Trophoblast cell (in vitro differentiated cells and primary cell): ENCODE results near the gene LANCL2.

Source experiments
- DNase-seq, 2 donors: peaks; one replicate each; pipeline ENCODE4 v3.0.0-alpha.2; 2016
- H2AFZ ChIP-seq: 2 replicates; pipeline ENCODE4 v1.6.1; 2013; ENCODE audit warnings: low read length, moderate library complexity, mild to moderate bottlenecking; ENCODE audit not compliant: insufficient read depth, poor library complexity
- H2AK5ac ChIP-seq: 2 replicates; pipeline ENCODE4 v1.6.1; 2013; ENCODE audit warnings: mild to moderate bottlenecking, low read length
- H2BK120ac ChIP-seq: 2 replicates; pipeline ENCODE4 v1.6.1; 2013; ENCODE audit warnings: low read length, mild to moderate bottlenecking, moderate library complexity; ENCODE audit not compliant: insufficient read depth, poor library complexity
- H2BK12ac ChIP-seq: 2 replicates; pipeline ENCODE4 v1.6.1; 2013; ENCODE audit warnings: mild to moderate bottlenecking, low read length, moderate library complexity
- H2BK5ac ChIP-seq: 2 replicates; pipeline ENCODE4 v1.6.1; 2013; ENCODE audit warnings: low read length, low read depth, moderate library complexity, mild to moderate bottlenecking; ENCODE audit not compliant: poor library complexity
- H3K14ac ChIP-seq: 2 replicates; pipeline ENCODE4 v1.6.1; 2013; ENCODE audit warnings: mild to moderate bottlenecking, low read length
- H3K18ac ChIP-seq: 2 replicates; pipeline ENCODE4 v1.6.1; 2013; ENCODE audit warnings: mild to moderate bottlenecking, low read length
- H3K23ac ChIP-seq: 2 replicates; pipeline ENCODE4 v1.6.1; 2013; ENCODE audit warnings: low read length
- H3K27ac ChIP-seq: 2 replicates; pipeline ENCODE4 v1.5.1; 2013; ENCODE audit warnings: low read depth, mild to moderate bottlenecking, inconsistent platforms, low read length, moderate library complexity
- H3K27me3 ChIP-seq: 2 replicates; pipeline ENCODE4 v1.6.1; 2013; ENCODE audit warnings: inconsistent platforms, mild to moderate bottlenecking, low read length, moderate library complexity; ENCODE audit not compliant: insufficient read depth
- H3K36me3 ChIP-seq, 2 experiments: 1 replicate in 1 of 2; 2 replicates in 1 of 2; pipeline ENCODE4 v1.6.1; 2013; ENCODE audit warnings: low read length in 2 of 2, mild to moderate bottlenecking in 2 of 2, moderate library complexity in 1 of 2; ENCODE audit not compliant: insufficient read depth in 2 of 2, control insufficient read depth in 1 of 2
- H3K4ac ChIP-seq: 2 replicates; pipeline ENCODE4 v1.6.1; 2013; ENCODE audit warnings: low read depth, mild to moderate bottlenecking, low read length, moderate library complexity
- H3K4me1 ChIP-seq, 2 experiments: 1 replicate in 1 of 2; 2 replicates in 1 of 2; pipeline ENCODE4 v1.6.1; 2013; ENCODE audit warnings: low read length in 2 of 2, mild to moderate bottlenecking in 2 of 2, moderate library complexity in 1 of 2; ENCODE audit not compliant: insufficient read depth in 2 of 2, control insufficient read depth in 1 of 2
- H3K4me2 ChIP-seq: 2 replicates; pipeline ENCODE4 v1.6.1; 2013; ENCODE audit warnings: inconsistent platforms, mild to moderate bottlenecking, low read length, moderate library complexity
- H3K4me3 ChIP-seq: 2 replicates; pipeline ENCODE4 v1.5.1; 2013; ENCODE audit warnings: mild to moderate bottlenecking, low read depth, low read length, inconsistent platforms
- H3K79me1 ChIP-seq: one replicate; pipeline ENCODE4 v1.6.1; 2013; ENCODE audit warnings: low read length
- H3K79me2 ChIP-seq: 2 replicates; pipeline ENCODE4 v1.6.1; 2013; ENCODE audit warnings: low read length, mild to moderate bottlenecking; ENCODE audit not compliant: control insufficient read depth, insufficient read depth, poor library complexity
- H3K9ac ChIP-seq: 2 replicates; pipeline ENCODE4 v1.6.1; 2013; ENCODE audit warnings: mild to moderate bottlenecking, low read length
- H3K9me3 ChIP-seq: 2 replicates; pipeline ENCODE4 v1.6.1; 2013; ENCODE audit warnings: low read depth, mild to moderate bottlenecking, control low read depth, inconsistent platforms, low read length; ENCODE audit not compliant: insufficient read depth
- H4K12ac ChIP-seq: 2 replicates; pipeline ENCODE4 v1.6.1; 2013; ENCODE audit warnings: low read depth, mild to moderate bottlenecking, low read length, moderate library complexity
- H4K8ac ChIP-seq: 2 replicates; pipeline ENCODE4 v1.6.1; 2013; ENCODE audit warnings: low read depth, mild to moderate bottlenecking, low read length, moderate library complexity
- H4K91ac ChIP-seq: one replicate; pipeline ENCODE4 v1.6.1; 2013; ENCODE audit warnings: low read depth, mild to moderate bottlenecking, low read length, moderate library complexity
- WGBS: extraction: QIAGEN DNeasy Blood & Tissue Kit; methylation state at CpG from one replicate; pipeline ENCODE4 v1.1.7; 2013; ENCODE audit warnings: missing lambda C conversion rate; ENCODE audit not compliant: insufficient read length, insufficient coverage; ENCODE audit errors: extremely low coverage; 5-methylcytosine and 5-hydroxymethylcytosine counted together

Gene LANCL2

DNA sequence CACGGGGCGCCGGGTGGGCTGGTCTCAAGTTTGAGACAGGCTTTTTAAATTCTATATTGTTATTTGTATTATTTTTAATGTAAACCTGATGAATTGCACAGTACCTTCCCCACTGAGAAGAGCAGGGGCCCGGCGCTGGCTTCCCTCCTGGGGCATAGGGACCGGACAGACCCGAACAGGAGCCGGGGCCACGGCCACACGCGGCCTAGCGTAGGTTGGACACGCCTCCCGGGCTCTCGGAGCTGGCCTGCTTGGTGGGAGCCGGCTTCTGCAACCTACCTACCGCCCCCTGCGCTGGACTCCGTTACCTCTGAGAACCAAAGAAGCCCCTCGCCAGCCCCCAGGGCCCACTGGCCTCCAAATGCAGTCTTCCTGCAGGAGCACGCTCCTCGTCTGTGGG lies 19.8 kb upstream of the LANCL2 start:
- H4K91ac ChIP-seq: no peak overlapping the region
- H3K4me2 ChIP-seq: no peak overlapping the region
- H3K9me3 ChIP-seq: peaks cover 11% of the 10 kb centered on the region
- no peak for DNase-seq
- no peak overlapping the region for H2BK12ac ChIP-seq
- H2BK5ac ChIP-seq: no peak overlapping the region
- no peak overlapping the region for H3K18ac ChIP-seq
- H3K79me2 ChIP-seq: no peaks in the 10 kb centered on the region
- peaks cover 0 to 2% of the 10 kb centered on the region in 2 experiments for H3K4me1 ChIP-seq
- no peak overlapping the region for H2BK120ac ChIP-seq
- no peak overlapping the region for H3K27ac ChIP-seq
- no peak overlapping the region for H4K8ac ChIP-seq
- no peak overlapping the region for H4K12ac ChIP-seq
- no CpG with 5 or more reads among the region's 22 CpGs for WGBS
- no peaks in the 10 kb centered on the region for H3K27me3 ChIP-seq
- no peak overlapping the region for H3K9ac ChIP-seq
- H2AFZ ChIP-seq: no peak overlapping the region
- no peak overlapping the region for H3K4ac ChIP-seq
- H3K36me3 ChIP-seq: no peaks in the 10 kb centered on the region
- H3K14ac ChIP-seq: no peak overlapping the region
- no peaks in the 10 kb centered on the region for H3K79me1 ChIP-seq
- no peak overlapping the region for H2AK5ac ChIP-seq
- no peak overlapping the region for H3K4me3 ChIP-seq
- no peak overlapping the region for H3K23ac ChIP-seq

DNA sequence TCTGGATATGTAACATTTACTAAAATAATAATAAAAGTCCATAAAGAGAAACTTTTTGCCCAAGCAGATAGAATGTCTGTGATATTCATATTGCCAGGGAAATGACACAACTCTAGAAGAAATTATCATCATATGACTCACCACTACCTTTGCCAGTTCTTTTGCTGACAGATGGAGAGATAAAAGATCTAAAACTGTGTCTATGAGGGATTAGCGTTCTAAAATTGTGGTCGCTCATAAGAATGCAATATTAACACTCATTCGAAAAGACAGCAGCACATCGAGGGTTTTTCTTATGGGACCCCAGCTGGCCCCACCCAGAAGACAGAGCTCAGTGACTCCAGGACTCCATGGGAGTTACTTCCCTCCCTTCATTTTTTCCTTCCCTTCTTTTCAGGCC lies 16.6 kb upstream of the LANCL2 start:
- H2BK120ac ChIP-seq: no peak overlapping the region
- H3K79me2 ChIP-seq: no peaks in the 10 kb centered on the region
- H3K9me3 ChIP-seq: peaks cover 11% of the 10 kb centered on the region
- H3K79me1 ChIP-seq: no peaks in the 10 kb centered on the region
- no peak overlapping the region for H4K12ac ChIP-seq
- H2BK12ac ChIP-seq: no peak overlapping the region
- no peak overlapping the region for H3K27ac ChIP-seq
- no peak overlapping the region for H4K8ac ChIP-seq
- no peak overlapping the region for H2AFZ ChIP-seq
- H3K18ac ChIP-seq: no peak overlapping the region
- H3K36me3 ChIP-seq: no peaks in the 10 kb centered on the region
- no peak overlapping the region for H2AK5ac ChIP-seq
- no peaks in the 10 kb centered on the region for H3K27me3 ChIP-seq
- H3K23ac ChIP-seq: no peak overlapping the region
- H4K91ac ChIP-seq: no peak overlapping the region
- H3K4me3 ChIP-seq: no peak overlapping the region
- H2BK5ac ChIP-seq: no peak overlapping the region
- peaks cover 0 to 2% of the 10 kb centered on the region in 2 experiments for H3K4me1 ChIP-seq
- DNase-seq: peak in 1 of 2 donors; percentile 74
- H3K4me2 ChIP-seq: no peak overlapping the region
- no peak overlapping the region for H3K9ac ChIP-seq
- no peak overlapping the region for H3K4ac ChIP-seq
- no peak overlapping the region for H3K14ac ChIP-seq
- WGBS: no CpG with 5 or more reads among the region's 4 CpGs

GRCh38 chr7:55349121-55349520 lies 16.0 kb upstream of the LANCL2 start:
- H3K4me3 ChIP-seq: no peak overlapping the region
- H2BK5ac ChIP-seq: no peak overlapping the region
- no peak overlapping the region for H2AFZ ChIP-seq
- no peak overlapping the region for H2BK120ac ChIP-seq
- H3K27me3 ChIP-seq: no peaks in the 10 kb centered on the region
- no peak overlapping the region for H4K8ac ChIP-seq
- no peaks in the 10 kb centered on the region for H3K79me1 ChIP-seq
- peaks cover 0 to 2% of the 10 kb centered on the region in 2 experiments for H3K4me1 ChIP-seq
- H2AK5ac ChIP-seq: no peak overlapping the region
- H2BK12ac ChIP-seq: no peak overlapping the region
- no CpG with 5 or more reads among the region's 2 CpGs for WGBS
- H3K9ac ChIP-seq: no peak overlapping the region
- no peak overlapping the region for H4K91ac ChIP-seq
- H3K18ac ChIP-seq: no peak overlapping the region
- H4K12ac ChIP-seq: no peak overlapping the region
- no peak overlapping the region for H3K23ac ChIP-seq
- H3K27ac ChIP-seq: no peak overlapping the region
- H3K79me2 ChIP-seq: no peaks in the 10 kb centered on the region
- H3K14ac ChIP-seq: no peak overlapping the region
- no peaks in the 10 kb centered on the region for H3K36me3 ChIP-seq
- H3K9me3 ChIP-seq: peaks cover 6% of the 10 kb centered on the region
- no peak overlapping the region for H3K4me2 ChIP-seq
- peak in 1 of 2 donors; percentile 56 for DNase-seq
- H3K4ac ChIP-seq: no peak overlapping the region

DNA sequence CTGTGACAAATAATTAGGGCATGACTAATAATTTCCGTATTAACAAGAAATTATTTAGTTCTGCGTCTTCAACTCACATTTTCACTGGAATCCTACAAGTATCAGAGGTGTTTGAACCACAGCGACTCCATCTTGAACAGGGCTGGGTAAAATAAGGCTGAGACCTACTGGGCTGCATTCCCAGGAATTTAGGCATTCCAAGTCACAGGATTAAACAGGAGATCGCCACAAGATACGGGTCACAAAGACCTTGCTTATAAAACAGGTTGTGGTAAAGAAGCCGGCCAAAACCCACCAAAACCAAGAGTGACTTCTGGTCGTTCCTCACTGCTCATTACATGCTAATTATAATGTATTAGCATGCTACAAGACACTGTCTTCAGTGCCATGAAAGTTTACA lies 14.9 kb upstream of the LANCL2 start:
- H3K79me1 ChIP-seq: no peaks in the 10 kb centered on the region
- H2AK5ac ChIP-seq: no peak overlapping the region
- no peak overlapping the region for H3K4me3 ChIP-seq
- no peak overlapping the region for H3K23ac ChIP-seq
- no peak overlapping the region for H3K4me2 ChIP-seq
- H3K9ac ChIP-seq: no peak overlapping the region
- no peak overlapping the region for H4K8ac ChIP-seq
- no peak overlapping the region for H3K18ac ChIP-seq
- no peaks in the 10 kb centered on the region for H3K36me3 ChIP-seq
- no peak overlapping the region for H3K27ac ChIP-seq
- H4K12ac ChIP-seq: no peak overlapping the region
- H2BK12ac ChIP-seq: no peak overlapping the region
- no peak overlapping the region for H3K14ac ChIP-seq
- H3K27me3 ChIP-seq: no peaks in the 10 kb centered on the region
- no CpG with 5 or more reads among the region's 7 CpGs for WGBS
- no peak overlapping the region for H4K91ac ChIP-seq
- no peak overlapping the region for H3K4ac ChIP-seq
- no peaks in the 10 kb centered on the region for H3K9me3 ChIP-seq
- H3K4me1 ChIP-seq: peaks cover 0 to 2% of the 10 kb centered on the region in 2 experiments
- no peak overlapping the region for H2BK5ac ChIP-seq
- H2AFZ ChIP-seq: no peak overlapping the region
- peak in 1 of 2 donors; percentile 63 for DNase-seq
- H2BK120ac ChIP-seq: no peak overlapping the region
- H3K79me2 ChIP-seq: no peaks in the 10 kb centered on the region
